ENCODE results near the gene HYAL2.
A peak's percentile ranks its signal among the peaks of the same experiment; 100 is the strongest.

Gene HYAL2

GRCh38 chr3:50302095-50303012 lies 20.2 kb downstream of the HYAL2 start:
- DNase-seq: no peak

- no peak for DNase-seq
Measured at GRCh38 chr3:50300681-50301254, 21.8 kb downstream of the HYAL2 start.

GRCh38 chr3:50299929-50300680 lies 22.4 kb downstream of the HYAL2 start:
- DNase-seq: no peak

- no peak for DNase-seq
Measured at GRCh38 chr3:50299638-50299928, 23.0 kb downstream of the HYAL2 start.

GRCh38 chr3:50298836-50299637 lies 23.5 kb downstream of the HYAL2 start, which contains the start of the genes HYAL3 and NAA80:
Gene HYAL3, minus strand, starts transcription at chr3:50299405. Its CDS starts 3,803 bp downstream, at chr3:50295602.
Gene NAA80, minus strand, starts transcription at chr3:50299405. Its CDS starts 1,942 bp downstream, at chr3:50297463.
- DNase-seq: peak; percentile 97 to 99

- DNase-seq: no peak
Measured at GRCh38 chr3:50297896-50298725, 24.4 kb downstream of the HYAL2 start.

GRCh38 chr3:50297384-50297775 lies 25.2 kb downstream of the HYAL2 start:
- DNase-seq: no peak

- DNase-seq: no peak
Measured at GRCh38 chr3:50296721-50297383, 25.7 kb downstream of the HYAL2 start.

GRCh38 chr3:50295553-50296431 lies 26.8 kb downstream of the HYAL2 start:
- no peak for DNase-seq

GRCh38 chr3:50294492-50295403 lies 27.8 kb downstream of the HYAL2 start:
- DNase-seq: no peak

- DNase-seq: no peak
Measured at GRCh38 chr3:50294089-50294488, 28.5 kb downstream of the HYAL2 start.

- DNase-seq: no peak
Measured at GRCh38 chr3:50293079-50293801, 29.3 kb downstream of the HYAL2 start.

GRCh38 chr3:50292159-50293078 lies 30.1 kb downstream of the HYAL2 start, which contains the start of gene IFRD2:
Gene IFRD2, minus strand, starts transcription at chr3:50292429. Its CDS starts 155 bp downstream, at chr3:50292274.
- peak; percentile 92 to 97 for DNase-seq

- DNase-seq: no peak
Measured at GRCh38 chr3:50290161-50290641, 32.3 kb downstream of the HYAL2 start.

- DNase-seq: no peak
Measured at GRCh38 chr3:50289130-50289529, 33.4 kb downstream of the HYAL2 start.

- no peak for DNase-seq
Measured at GRCh38 chr3:50288387-50289007, 34.0 kb downstream of the HYAL2 start.

Data from stimulated activated CD4-positive, alpha-beta T cell treated with anti-CD3 and anti-CD28 coated beads, Interleukin-4, amount 100 ng/mL, for 4 hours (primary cell).